Loucy (cell line): ENCODE results near the gene PPFIA1.

Experiments
- CTCF ChIP-seq: fragments of 200-600 bp; sonication (generic); conservative IDR thresholded peaks from 2 replicates; pipeline ENCODE4 v1.5.1; 2014; ENCODE audit warnings: mild to moderate bottlenecking, antibody characterized with exemption, low read length
- EZH2phosphoT487 ChIP-seq: fragments of 200-600 bp; IDR thresholded peaks from 2 replicates; pipeline ENCODE4 v1.6.1; 2018; ENCODE audit warnings: antibody characterized with exemption, mild to moderate bottlenecking, moderate library complexity, borderline replicate concordance

- TF ChIP-seq CTCF: no peak
- no peak for TF ChIP-seq EZH2phosphoT487
Observed at GRCh38 chr11:70384566-70385152, 114.2 kb downstream of the PPFIA1 start.
